Left lung (tissue), 10 donors: ENCODE measurements around the gene RNASEH2B. TPM values are rescaled to one million over a fixed set of nuclear protein-coding genes. Genes with fewer than 3 reads are reported as not detected.
A peak's percentile ranks its signal among the peaks of the same experiment; 100 is the strongest.

Experiments
- ATAC-seq: fragments of 200-7000 bp; cut with Tn5 transposase; one replicate; pipeline ENCODE4 v1.9.1; 2020; ENCODE audit warnings: moderate library complexity
- DNase-seq, 4 donors: peaks; one replicate each; pipeline ENCODE4 v3.0.0-alpha.2; 2013 to 2020
- H3K27ac ChIP-seq, 2 donors: fragments of 200-600 bp; sonication (generic) in 1 of 2; one replicate each; pipeline versions ENCODE4 v1.5.0 to v1.8.0; 2020 to 2021
- H3K27me3 ChIP-seq, 2 donors: fragments of 200-600 bp; sonication (generic) in 1 of 2; one replicate each; pipeline versions ENCODE4 v1.5.0 to v1.8.0; 2020 to 2021
- H3K36me3 ChIP-seq, 2 donors: fragments of 200-600 bp; sonication (generic) in 1 of 2; one replicate each; pipeline versions ENCODE4 v1.5.0 to v1.8.0; 2020 to 2021
- H3K4me1 ChIP-seq, 2 donors: fragments of 200-600 bp; one replicate each; pipeline ENCODE4 v1.8.0; 2021
- H3K4me3 ChIP-seq, 2 donors: fragments of 200-600 bp; sonication (generic) in 1 of 2; one replicate each; pipeline versions ENCODE4 v1.5.0 to v1.8.0; 2020 to 2021; ENCODE audit warnings: mild to moderate bottlenecking in 1 of 2
- H3K9me3 ChIP-seq, 2 donors: fragments of 200-600 bp; sonication (generic) in 1 of 2; one replicate each; pipeline versions ENCODE4 v1.5.0 to v1.8.0; 2020 to 2021
- intact Hi-C, 2 donors: fragments of 100-400 bp; cut with DNase I; formaldehyde crosslinking; loops; one replicate each; pipeline versions ENCODE4 v1.11.2 to v1.14.2; 2022
- polyA plus RNA-seq, 6 donors: library from polyadenylated mRNA; unstranded; fragments of 120-200 nt; gene quantifications; one replicate each; pipeline ENCODE4 v1.2.1, GENCODE V29; 2013; ENCODE audit not compliant: insufficient read length in 6 of 6
- total RNA-seq, 2 donors: library from RNA; stranded (reverse); fragmentation: NEBNext Ultra II Directional; extraction: Animal tissue kit (Norgen Biotek cat#: 25700); gene quantifications; one replicate each; pipeline ENCODE4 v1.2.1, GENCODE V29; 2021
- TF ChIP-seq, protein P1 (sequence below), 2 donors: fragments of 200-600 bp; sonication (generic) in 1 of 2; IDR thresholded peaks; one replicate each; pipeline versions ENCODE4 v1.5.0 to v1.8.0; 2021; ENCODE audit warnings: antibody characterized with exemption in 2 of 2
- donor health status: DM: no; HTN: yes; CAD: no.
- donor health status: DM: no; HTN: no; CAD: no.

The RNASEH2B gene
- total and polyA plus RNA-seq, 8 donors, result 39.6 to 73.3 (median 63.5) TPM

GRCh38 chr13:50898338-50898737 lies 11.3 kb upstream of the RNASEH2B start:
- no peaks in the 10 kb centered on the region for H3K9me3 ChIP-seq
- TF ChIP-seq, protein P1, sequence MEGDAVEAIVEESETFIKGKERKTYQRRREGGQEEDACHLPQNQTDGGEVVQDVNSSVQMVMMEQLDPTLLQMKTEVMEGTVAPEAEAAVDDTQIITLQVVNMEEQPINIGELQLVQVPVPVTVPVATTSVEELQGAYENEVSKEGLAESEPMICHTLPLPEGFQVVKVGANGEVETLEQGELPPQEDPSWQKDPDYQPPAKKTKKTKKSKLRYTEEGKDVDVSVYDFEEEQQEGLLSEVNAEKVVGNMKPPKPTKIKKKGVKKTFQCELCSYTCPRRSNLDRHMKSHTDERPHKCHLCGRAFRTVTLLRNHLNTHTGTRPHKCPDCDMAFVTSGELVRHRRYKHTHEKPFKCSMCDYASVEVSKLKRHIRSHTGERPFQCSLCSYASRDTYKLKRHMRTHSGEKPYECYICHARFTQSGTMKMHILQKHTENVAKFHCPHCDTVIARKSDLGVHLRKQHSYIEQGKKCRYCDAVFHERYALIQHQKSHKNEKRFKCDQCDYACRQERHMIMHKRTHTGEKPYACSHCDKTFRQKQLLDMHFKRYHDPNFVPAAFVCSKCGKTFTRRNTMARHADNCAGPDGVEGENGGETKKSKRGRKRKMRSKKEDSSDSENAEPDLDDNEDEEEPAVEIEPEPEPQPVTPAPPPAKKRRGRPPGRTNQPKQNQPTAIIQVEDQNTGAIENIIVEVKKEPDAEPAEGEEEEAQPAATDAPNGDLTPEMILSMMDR (IDR thresholded peaks at IDR 0.05), result no peak
- peaks cover 0 to 8% of the 10 kb centered on the region in 2 donors for H3K4me1 ChIP-seq
- DNase-seq (no peak), ATAC-seq (no peak)
- intact Hi-C loops, result no loop called here
- no peaks in the 10 kb centered on the region for H3K27me3 ChIP-seq
- H3K4me3 ChIP-seq, result no peak overlapping the region
- no peak overlapping the region for H3K27ac ChIP-seq
- no peaks in the 10 kb centered on the region for H3K36me3 ChIP-seq

GRCh38 chr13:50901701-50902100 lies 7.9 kb upstream of the RNASEH2B start:
- H3K27ac ChIP-seq, result no peak overlapping the region
- no peak overlapping the region for H3K4me3 ChIP-seq
- no peaks in the 10 kb centered on the region for H3K27me3 ChIP-seq
- DNase-seq (no peak), ATAC-seq (no peak)
- H3K9me3 ChIP-seq, result no peaks in the 10 kb centered on the region
- intact Hi-C loops, result no loop called here
- TF ChIP-seq, protein P1 (IDR thresholded peaks at IDR 0.05), result no peak
- H3K36me3 ChIP-seq, result no peaks in the 10 kb centered on the region
- no peaks in the 10 kb centered on the region for H3K4me1 ChIP-seq

DNA sequence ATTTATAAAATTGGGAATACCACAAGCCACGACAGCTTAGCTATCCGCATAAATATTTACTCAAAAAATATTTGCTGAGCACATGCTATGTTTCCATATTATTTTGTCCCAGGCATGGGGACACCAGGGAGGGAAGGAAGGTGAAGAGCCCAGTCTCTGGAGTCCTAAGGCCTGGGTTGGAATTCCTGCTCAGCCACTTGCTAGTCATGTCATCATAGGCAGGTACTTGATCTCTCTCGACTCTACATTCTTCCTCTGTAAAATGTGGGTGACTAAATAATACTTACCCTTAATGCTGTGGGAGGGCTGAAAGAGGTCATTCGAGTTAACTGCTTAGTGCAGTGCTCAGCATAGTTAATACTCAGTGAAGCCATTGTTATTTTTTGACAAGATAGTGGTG lies 4.3 kb upstream of the RNASEH2B start:
- no peaks in the 10 kb centered on the region for H3K9me3 ChIP-seq
- no peaks in the 10 kb centered on the region for H3K36me3 ChIP-seq
- H3K27me3 ChIP-seq, result no peaks in the 10 kb centered on the region
- intact Hi-C loops, result no loop called here
- peaks cover 0 to 12% of the 10 kb centered on the region in 2 donors for H3K4me1 ChIP-seq
- TF ChIP-seq, protein P1 (IDR thresholded peaks at IDR 0.05), result no peak
- H3K4me3 ChIP-seq, result no peak overlapping the region
- peak in 1 of 4 donors; percentile 69 for DNase-seq
- H3K27ac ChIP-seq, result peak overlapping the region; percentile 45 to 55
- peak; percentile 75 for ATAC-seq

GRCh38 chr13:50907781-50908180 lies 1.8 kb upstream of the RNASEH2B start:
- TF ChIP-seq, protein P1 (IDR thresholded peaks at IDR 0.05), result no peak
- Histone ChIP-seq H3K9me3 (no peaks in the 10 kb centered on the region), H3K4me3 (no peak overlapping the region), H3K4me1 (peaks cover 12 to 37% of the 10 kb centered on the region in 2 donors), H3K27me3 (no peaks in the 10 kb centered on the region), H3K27ac (no peak overlapping the region), H3K36me3 (no peaks in the 10 kb centered on the region)
- intact Hi-C loops, result no loop called here
- ATAC-seq, result no peak
- DNase-seq, result no peak

GRCh38 chr13:50908371-50908770 lies 1.2 kb upstream of the RNASEH2B start:
- ATAC-seq (no peak), DNase-seq (no peak)
- Histone ChIP-seq H3K4me1 (peaks cover 12 to 42% of the 10 kb centered on the region in 2 donors), H3K4me3 (peak overlapping the region in 1 of 2 donors; percentile 88), H3K27me3 (no peaks in the 10 kb centered on the region), H3K27ac (no peak overlapping the region), H3K9me3 (no peaks in the 10 kb centered on the region), H3K36me3 (no peaks in the 10 kb centered on the region)
- TF ChIP-seq, protein P1 (IDR thresholded peaks at IDR 0.05), result no peak
- intact Hi-C loops, result no loop called here
